Activated naive CD8-positive, alpha-beta T cell treated with anti-CD3 and anti-CD28 coated beads, Interleukin-2, amount 10 ng/mL, durations not matched to agents 7 days and 5 days (primary cell): ENCODE data around the gene INVS. TPM values are rescaled to one million over a fixed set of nuclear protein-coding genes. Genes with fewer than 3 reads are reported as not detected.

Experiments used
- ATAC-seq: fragments of 150-1000 bp; cut with Tn5 transposase; one replicate; pipeline ENCODE4 v1.10.0; 2021; ENCODE audit warnings: low read depth, moderate library complexity
- POLR2A ChIA-PET: fragments of 350-600 bp; sonication (Branson Sonifier 250); formaldehyde crosslinking; loops from one replicate; lab custom pipeline; 2021; ENCODE audit warnings: antibody characterized with exemption; lab: Charles Lee
- DNase-seq: peaks from one replicate; pipeline ENCODE4 v3.0.0; 2021
- H3K27ac Mint-ChIP-seq: one replicate; pipeline ENCODE4 v1.8.0; 2022; ENCODE audit warnings: mild to moderate bottlenecking, mixed read lengths
- H3K27me3 Mint-ChIP-seq: one replicate; pipeline ENCODE4 v1.8.0; 2022; ENCODE audit warnings: mild to moderate bottlenecking, moderate library complexity, mixed read lengths
- H3K36me3 Mint-ChIP-seq: one replicate; pipeline ENCODE4 v1.8.0; 2021; ENCODE audit warnings: mild to moderate bottlenecking, mixed read lengths
- H3K4me1 Mint-ChIP-seq: one replicate; pipeline ENCODE4 v1.8.0; 2021; ENCODE audit warnings: mixed read lengths
- H3K4me3 Mint-ChIP-seq: one replicate; pipeline ENCODE4 v1.8.0; 2022; ENCODE audit warnings: mild to moderate bottlenecking, moderate library complexity, mixed read lengths
- H3K9me3 Mint-ChIP-seq: one replicate; pipeline ENCODE4 v1.8.0; 2021; ENCODE audit warnings: mixed read lengths
- total RNA-seq, 2 experiments: library from RNA; stranded (reverse); gene quantifications; one replicate each; pipeline ENCODE4 v1.2.3, GENCODE V29; 2021

Gene INVS
- total RNA-seq, 2 experiments from 2014 or later = 17.8 to 18.9 TPM

- H3K4me1 Mint-ChIP-seq = no peaks in the 10 kb centered on the region
- H3K4me3 Mint-ChIP-seq = no peak overlapping the region
- ATAC-seq = no peak
- peaks cover 57% of the 10 kb centered on the region for H3K36me3 Mint-ChIP-seq
- DNase-seq = no peak
- H3K27ac Mint-ChIP-seq = no peak overlapping the region
- H3K27me3 Mint-ChIP-seq = no peaks in the 10 kb centered on the region
- POLR2A ChIA-PET = no interaction called here
- H3K9me3 Mint-ChIP-seq = peaks cover 15% of the 10 kb centered on the region
Observed at GRCh38 chr9:100286257-100286656, 187.2 kb downstream of the INVS start.

- H3K36me3 Mint-ChIP-seq = peaks cover 64% of the 10 kb centered on the region
- H3K4me1 Mint-ChIP-seq = no peaks in the 10 kb centered on the region
- H3K9me3 Mint-ChIP-seq = peaks cover 15% of the 10 kb centered on the region
- H3K4me3 Mint-ChIP-seq = no peak overlapping the region
- ATAC-seq = no peak
- DNase-seq = no peak
- H3K27me3 Mint-ChIP-seq = no peaks in the 10 kb centered on the region
- H3K27ac Mint-ChIP-seq = no peak overlapping the region
- POLR2A ChIA-PET = no interaction called here
Observed at GRCh38 chr9:100287186-100287585, 188.1 kb downstream of the INVS start.

- Mint-ChIP-seq H3K9me3 (peaks cover 10% of the 10 kb centered on the region), H3K4me1 (no peaks in the 10 kb centered on the region), H3K27ac (no peak overlapping the region), H3K4me3 (no peak overlapping the region), H3K36me3 (peaks cover 46% of the 10 kb centered on the region), H3K27me3 (no peaks in the 10 kb centered on the region)
- DNase-seq = no peak
- ATAC-seq = no peak
- POLR2A ChIA-PET = no interaction called here
Observed at GRCh38 chr9:100290714-100291113, 191.7 kb downstream of the INVS start.

- H3K36me3 Mint-ChIP-seq = peaks cover 33% of the 10 kb centered on the region
- H3K4me3 Mint-ChIP-seq = no peak overlapping the region
- H3K9me3 Mint-ChIP-seq = peaks cover 7% of the 10 kb centered on the region
Observed at GRCh38 chr9:100292414-100292813, 193.4 kb downstream of the INVS start.

GRCh38 chr9:100294341-100294740, 195.3 kb downstream of the INVS start:
- POLR2A ChIA-PET = no interaction called here
- DNase-seq = no peak
- no peak overlapping the region for H3K4me3 Mint-ChIP-seq
- no peaks in the 10 kb centered on the region for H3K27me3 Mint-ChIP-seq
- peaks cover 2% of the 10 kb centered on the region for H3K9me3 Mint-ChIP-seq
- H3K4me1 Mint-ChIP-seq = peaks cover 2% of the 10 kb centered on the region
- H3K36me3 Mint-ChIP-seq = peaks cover 20% of the 10 kb centered on the region
- no peak overlapping the region for H3K27ac Mint-ChIP-seq
- ATAC-seq = no peak

More at GRCh38 chr9:100292414-100292813, 193.4 kb downstream of the INVS start:
- DNase-seq (no peak), ATAC-seq (no peak)
- H3K4me1 Mint-ChIP-seq = peaks cover 2% of the 10 kb centered on the region
- POLR2A ChIA-PET = interaction anchor here (0.6 kb wide), 1 partner anchor 15 kb away, joined by 3 read pairs; no protein-coding TSS in a partner anchor
- H3K27me3 Mint-ChIP-seq = no peaks in the 10 kb centered on the region
- no peak overlapping the region for H3K27ac Mint-ChIP-seq

- DNase-seq = no peak
- POLR2A ChIA-PET = no interaction called here
- ATAC-seq = no peak
- Mint-ChIP-seq H3K4me3 (no peak overlapping the region), H3K9me3 (no peaks in the 10 kb centered on the region), H3K4me1 (peaks cover 2% of the 10 kb centered on the region), H3K27ac (no peak overlapping the region), H3K36me3 (peaks cover 19% of the 10 kb centered on the region), H3K27me3 (no peaks in the 10 kb centered on the region)
Observed at GRCh38 chr9:100294806-100295205, 195.8 kb downstream of the INVS start.

- Mint-ChIP-seq H3K4me3 (no peak overlapping the region), H3K27ac (peak overlapping the region; percentile 24), H3K36me3 (peaks cover 15% of the 10 kb centered on the region), H3K4me1 (peaks cover 2% of the 10 kb centered on the region), H3K27me3 (no peaks in the 10 kb centered on the region), H3K9me3 (no peaks in the 10 kb centered on the region)
- POLR2A ChIA-PET = no interaction called here
- ATAC-seq (no peak), DNase-seq (no peak)
Observed at GRCh38 chr9:100295240-100295639, 196.2 kb downstream of the INVS start.

GRCh38 chr9:100296407-100296806, 197.4 kb downstream of the INVS start:
- Mint-ChIP-seq H3K36me3 (peaks cover 18% of the 10 kb centered on the region), H3K27ac (no peak overlapping the region), H3K9me3 (no peaks in the 10 kb centered on the region), H3K27me3 (no peaks in the 10 kb centered on the region), H3K4me1 (peaks cover 2% of the 10 kb centered on the region), H3K4me3 (no peak overlapping the region)
- no peak for DNase-seq
- POLR2A ChIA-PET = no interaction called here
- ATAC-seq = no peak

- DNase-seq = no peak
- POLR2A ChIA-PET = no interaction called here
- Mint-ChIP-seq H3K36me3 (peaks cover 23% of the 10 kb centered on the region), H3K4me1 (peaks cover 2% of the 10 kb centered on the region), H3K27ac (no peak overlapping the region), H3K4me3 (no peak overlapping the region), H3K27me3 (no peaks in the 10 kb centered on the region), H3K9me3 (no peaks in the 10 kb centered on the region)
- no peak for ATAC-seq
Observed at GRCh38 chr9:100298378-100298777, 199.3 kb downstream of the INVS start.

GRCh38 chr9:100303747-100304146, 204.7 kb downstream of the INVS start:
- Mint-ChIP-seq H3K9me3 (no peaks in the 10 kb centered on the region), H3K27ac (no peak overlapping the region), H3K36me3 (peaks cover 60% of the 10 kb centered on the region), H3K4me3 (no peak overlapping the region), H3K4me1 (no peaks in the 10 kb centered on the region), H3K27me3 (no peaks in the 10 kb centered on the region)
- ATAC-seq (no peak), DNase-seq (no peak)
- POLR2A ChIA-PET = no interaction called here

GRCh38 chr9:100306283-100306682, 207.2 kb downstream of the INVS start:
- peaks cover 2% of the 10 kb centered on the region for H3K4me1 Mint-ChIP-seq
- H3K36me3 Mint-ChIP-seq = peaks cover 67% of the 10 kb centered on the region
- H3K27ac Mint-ChIP-seq = no peak overlapping the region
- H3K27me3 Mint-ChIP-seq = no peaks in the 10 kb centered on the region
- POLR2A ChIA-PET = no interaction called here
- ATAC-seq (no peak), DNase-seq (no peak)
- no peaks in the 10 kb centered on the region for H3K9me3 Mint-ChIP-seq
- no peak overlapping the region for H3K4me3 Mint-ChIP-seq

GRCh38 chr9:100307080-100307479, 208.0 kb downstream of the INVS start:
- H3K36me3 Mint-ChIP-seq = peaks cover 69% of the 10 kb centered on the region
- H3K27ac Mint-ChIP-seq = no peak overlapping the region
- ATAC-seq = no peak
- peaks cover 2% of the 10 kb centered on the region for H3K4me1 Mint-ChIP-seq
- POLR2A ChIA-PET = no interaction called here
- H3K4me3 Mint-ChIP-seq = no peak overlapping the region
- H3K27me3 Mint-ChIP-seq = no peaks in the 10 kb centered on the region
- no peak for DNase-seq
- H3K9me3 Mint-ChIP-seq = no peaks in the 10 kb centered on the region

- POLR2A ChIA-PET = no interaction called here
- H3K9me3 Mint-ChIP-seq = peaks cover 2% of the 10 kb centered on the region
- no peaks in the 10 kb centered on the region for H3K27me3 Mint-ChIP-seq
- H3K4me3 Mint-ChIP-seq = no peak overlapping the region
- no peak overlapping the region for H3K27ac Mint-ChIP-seq
- H3K4me1 Mint-ChIP-seq = peaks cover 2% of the 10 kb centered on the region
- peaks cover 65% of the 10 kb centered on the region for H3K36me3 Mint-ChIP-seq
- no peak for ATAC-seq
- no peak for DNase-seq
Observed at GRCh38 chr9:100308965-100309564, 210.0 kb downstream of the INVS start.

- DNase-seq (no peak), ATAC-seq (no peak)
- POLR2A ChIA-PET = no interaction called here
- peaks cover 2% of the 10 kb centered on the region for H3K9me3 Mint-ChIP-seq
- H3K27me3 Mint-ChIP-seq = no peaks in the 10 kb centered on the region
- peaks cover 2% of the 10 kb centered on the region for H3K4me1 Mint-ChIP-seq
- peaks cover 64% of the 10 kb centered on the region for H3K36me3 Mint-ChIP-seq
- H3K4me3 Mint-ChIP-seq = no peak overlapping the region
- no peak overlapping the region for H3K27ac Mint-ChIP-seq
Observed at GRCh38 chr9:100309992-100310391, 210.9 kb downstream of the INVS start.
